Memory B cell (primary cell): ENCODE results near the gene ARL1.
"Not testable (repeated sequence)": the region's sequence is repeated elsewhere in the genome, so short reads cannot be mapped to it uniquely, and the experiment has no call there.

ENCODE experiments used
- ATAC-seq: fragments of 150-1000 bp; cut with Tn5 transposase; 2 replicates; pipeline ENCODE4 v1.10.0; 2021; ENCODE audit warnings: low read depth, mild to moderate bottlenecking, moderate library complexity
- DNase-seq, 2 donors: peaks; one replicate each; pipeline ENCODE4 v3.0.0; 2022; ENCODE audit warnings: low spot score in 2 of 2
- H3K27ac Mint-ChIP-seq: one replicate; pipeline ENCODE4 v1.8.0; 2022; ENCODE audit warnings: mild to moderate bottlenecking, moderate library complexity, mixed read lengths
- H3K27me3 Mint-ChIP-seq: one replicate; pipeline ENCODE4 v1.8.0; 2022; ENCODE audit warnings: mixed read lengths
- H3K36me3 Mint-ChIP-seq: one replicate; pipeline ENCODE4 v1.8.0; 2022; ENCODE audit warnings: mild to moderate bottlenecking, mixed read lengths
- H3K4me1 Mint-ChIP-seq: one replicate; pipeline ENCODE4 v1.8.0; 2022; ENCODE audit warnings: mixed read lengths
- H3K4me3 Mint-ChIP-seq: one replicate; pipeline ENCODE4 v1.8.0; 2022; ENCODE audit warnings: mild to moderate bottlenecking, moderate library complexity, mixed read lengths
- H3K9me3 Mint-ChIP-seq: one replicate; pipeline ENCODE4 v1.8.0; 2022; ENCODE audit warnings: mixed read lengths

The ARL1 gene

GRCh38 chr12:101407436-101408345, at the start of gene ARL1:
ARL1 (minus strand) TSS chr12:101407772; CDS start chr12:101407645, 127 bp downstream.
- Mint-ChIP-seq H3K27me3 (no peaks in the 10 kb centered on the region), H3K27ac (peak within 1 kb of the TSS; percentile 94), H3K4me1 (peaks cover 8% of the 10 kb centered on the region), H3K36me3 (no peaks in the 10 kb centered on the region), H3K9me3 (no peaks in the 10 kb centered on the region), H3K4me3 (peak within 1 kb of the TSS; percentile 98)
- DNase-seq (peak; percentile 77 to 78), ATAC-seq (peak; percentile 85)

DNA sequence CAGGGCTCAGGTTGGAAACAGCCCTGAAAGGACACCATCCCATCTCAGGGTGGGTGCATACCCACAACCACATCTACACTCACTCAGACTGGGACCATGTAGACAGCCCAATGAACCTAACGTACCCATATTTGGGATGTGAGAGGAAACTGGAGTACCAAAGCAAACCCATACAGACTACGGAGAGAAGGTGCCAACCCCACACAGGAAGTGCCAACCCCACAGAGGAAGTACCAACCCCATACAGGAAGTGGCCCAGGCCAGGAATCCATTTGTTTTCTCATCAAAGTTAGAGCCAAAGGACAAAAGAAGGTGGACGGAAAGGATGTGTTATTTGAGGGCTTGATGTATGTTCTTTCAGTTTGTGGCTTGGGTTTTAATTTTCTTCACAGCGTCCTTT, 48.1 kb upstream of the ARL1 start:
- H3K4me3 Mint-ChIP-seq, result no peak overlapping the region
- H3K27me3 Mint-ChIP-seq, result peaks cover 4% of the 10 kb centered on the region
- no peak overlapping the region for H3K27ac Mint-ChIP-seq
- ATAC-seq (no peak), DNase-seq (no peak)
- peaks cover 6% of the 10 kb centered on the region for H3K9me3 Mint-ChIP-seq
- peaks cover 7% of the 10 kb centered on the region for H3K4me1 Mint-ChIP-seq
- H3K36me3 Mint-ChIP-seq, result peaks cover 5% of the 10 kb centered on the region

DNA sequence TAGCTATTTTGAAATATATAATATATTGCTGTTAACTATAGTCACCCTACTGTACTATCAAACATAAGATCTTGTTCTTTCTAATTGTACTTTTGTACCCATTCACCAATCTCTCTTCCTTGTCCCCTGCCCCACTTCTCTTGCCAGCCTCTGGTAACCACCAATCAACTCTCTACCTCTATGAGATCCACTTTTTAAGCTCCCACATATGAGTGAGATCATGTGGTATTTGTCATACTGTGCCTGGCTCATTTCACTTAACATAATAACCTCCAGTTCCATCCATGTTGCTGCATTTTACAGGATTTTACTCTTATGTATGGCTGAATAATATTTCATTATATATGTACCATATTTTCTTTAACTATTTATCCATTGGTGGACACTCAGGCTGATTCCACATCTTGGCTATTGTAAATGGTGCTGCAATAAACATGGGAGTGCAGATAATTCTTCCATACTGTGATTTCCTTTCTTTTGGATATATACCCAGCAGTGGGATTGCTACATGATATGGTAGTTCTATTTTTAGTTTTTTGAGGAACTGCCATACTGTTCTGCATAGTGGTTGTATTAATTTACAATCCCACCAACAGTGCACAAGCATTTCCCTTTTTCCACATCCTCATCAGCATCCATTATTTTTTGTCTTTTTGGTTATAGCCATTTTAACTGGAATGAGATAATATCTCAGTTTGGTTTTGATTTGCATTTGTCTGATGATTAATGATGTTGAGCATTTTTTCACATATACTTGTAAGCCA, 34.1 kb upstream of the ARL1 start:
- ATAC-seq (no peak), DNase-seq (no peak)
- H3K4me3 Mint-ChIP-seq, result no peak overlapping the region
- H3K27me3 Mint-ChIP-seq, result no peaks in the 10 kb centered on the region
- no peaks in the 10 kb centered on the region for H3K9me3 Mint-ChIP-seq
- H3K36me3 Mint-ChIP-seq, result no peaks in the 10 kb centered on the region
- no peak overlapping the region for H3K27ac Mint-ChIP-seq
- H3K4me1 Mint-ChIP-seq, result no peaks in the 10 kb centered on the region

DNA sequence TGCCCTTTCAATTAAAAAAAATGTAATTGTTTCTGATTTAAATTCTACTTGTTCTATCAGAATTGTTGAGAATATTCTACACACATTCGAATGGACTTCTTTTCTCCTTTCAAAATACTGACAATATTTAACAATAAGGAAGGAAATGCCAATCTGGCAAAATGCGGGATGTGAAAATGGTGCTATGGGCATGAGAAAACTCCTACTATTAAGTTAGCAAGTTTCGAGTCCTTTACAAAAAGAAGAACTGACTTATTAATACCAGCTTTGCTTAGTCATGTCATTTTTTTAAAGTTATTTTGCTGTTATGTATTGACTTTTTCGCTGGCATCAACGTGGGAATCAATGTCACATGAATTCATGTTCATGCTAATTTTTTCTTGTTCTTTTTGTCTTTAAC, 31.7 kb upstream of the ARL1 start:
- DNase-seq (no peak), ATAC-seq (no peak)
- Mint-ChIP-seq H3K9me3 (no peaks in the 10 kb centered on the region), H3K4me3 (no peak overlapping the region), H3K36me3 (no peaks in the 10 kb centered on the region), H3K4me1 (no peaks in the 10 kb centered on the region), H3K27ac (no peak overlapping the region), H3K27me3 (no peaks in the 10 kb centered on the region)

DNA sequence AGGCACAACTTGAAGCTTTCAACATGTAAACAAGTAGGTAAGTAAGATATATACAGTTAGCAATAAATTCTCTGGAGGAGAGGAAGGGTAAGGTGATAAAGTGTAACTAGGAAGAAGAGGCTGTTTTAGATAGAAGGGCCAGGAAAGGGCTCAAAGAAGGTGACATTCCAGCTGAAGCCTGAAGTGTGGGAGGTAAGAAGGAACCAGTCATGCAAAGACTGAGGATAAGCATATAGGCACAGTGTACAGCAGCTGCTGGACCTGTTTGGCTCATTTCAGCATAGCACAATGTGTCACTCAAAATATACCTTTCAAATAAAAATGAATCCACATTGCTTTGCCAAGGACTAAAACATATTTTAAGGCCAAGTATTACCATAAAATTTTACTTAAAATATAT, 28.6 kb upstream of the ARL1 start:
- no peak for DNase-seq
- Mint-ChIP-seq H3K36me3 (no peaks in the 10 kb centered on the region), H3K9me3 (no peaks in the 10 kb centered on the region), H3K4me3 (no peak overlapping the region), H3K27ac (no peak overlapping the region), H3K4me1 (no peaks in the 10 kb centered on the region), H3K27me3 (no peaks in the 10 kb centered on the region)
- ATAC-seq, result no peak

- Mint-ChIP-seq H3K9me3 (no peaks in the 10 kb centered on the region), H3K4me1 (no peaks in the 10 kb centered on the region), H3K4me3 (no peak overlapping the region), H3K36me3 (no peaks in the 10 kb centered on the region), H3K27me3 (peaks cover 1% of the 10 kb centered on the region), H3K27ac (no peak overlapping the region)
- DNase-seq (no peak), ATAC-seq (no peak)
Observed at GRCh38 chr12:101430456-101430855, 22.9 kb upstream of the ARL1 start.

DNA sequence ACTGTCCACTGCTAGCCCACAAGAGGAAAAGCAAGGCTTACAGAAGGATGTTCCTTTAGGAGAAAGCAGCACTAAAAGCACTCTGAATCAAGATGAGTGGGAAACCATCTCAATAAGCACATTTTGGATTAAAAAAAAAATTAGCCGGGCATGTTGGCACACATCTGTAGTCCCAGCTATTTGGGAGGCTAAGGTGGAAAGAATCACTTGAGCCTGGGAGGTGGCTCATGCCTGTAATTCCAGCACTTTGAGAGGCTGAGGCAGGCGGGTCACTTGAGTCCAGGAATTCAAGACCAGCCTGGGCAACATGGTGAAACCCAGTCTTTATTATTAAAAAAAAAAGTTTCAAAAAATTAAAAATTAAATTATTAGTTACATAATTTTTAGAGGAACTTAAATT, 17.0 kb upstream of the ARL1 start:
- ATAC-seq (no peak), DNase-seq (no peak)
- no peak overlapping the region for H3K27ac Mint-ChIP-seq
- H3K27me3 Mint-ChIP-seq, result peaks cover 6% of the 10 kb centered on the region
- no peaks in the 10 kb centered on the region for H3K36me3 Mint-ChIP-seq
- H3K4me3 Mint-ChIP-seq, result no peak overlapping the region
- H3K4me1 Mint-ChIP-seq, result no peaks in the 10 kb centered on the region
- H3K9me3 Mint-ChIP-seq, result no peaks in the 10 kb centered on the region

GRCh38 chr12:101422066-101422465, 14.5 kb upstream of the ARL1 start:
- H3K27ac Mint-ChIP-seq, H3K36me3 Mint-ChIP-seq, ATAC-seq, H3K4me1 Mint-ChIP-seq, H3K4me3 Mint-ChIP-seq, H3K27me3 Mint-ChIP-seq, DNase-seq, H3K9me3 Mint-ChIP-seq: not testable (repeated sequence)

DNA sequence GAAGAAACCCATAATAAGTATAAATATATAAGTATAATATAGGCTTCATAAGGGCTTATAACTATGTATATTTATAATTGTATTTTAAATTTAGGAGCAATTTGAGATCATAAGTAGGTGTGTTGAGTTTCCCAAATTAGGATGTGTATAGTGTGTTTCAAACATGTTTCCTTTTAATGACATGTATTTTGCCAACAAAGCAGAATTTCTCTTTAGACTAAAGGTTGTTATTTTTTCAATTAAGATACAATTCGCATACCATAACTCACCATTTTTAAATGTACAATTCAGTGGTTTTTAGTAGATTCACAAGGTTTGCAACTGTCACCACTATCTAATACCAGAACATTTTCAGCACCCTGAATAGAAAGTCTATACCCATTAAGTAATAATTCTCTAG, 7.7 kb upstream of the ARL1 start:
- H3K27ac Mint-ChIP-seq, result no peak overlapping the region
- DNase-seq, result no peak
- H3K9me3 Mint-ChIP-seq, result no peaks in the 10 kb centered on the region
- no peaks in the 10 kb centered on the region for H3K4me1 Mint-ChIP-seq
- H3K27me3 Mint-ChIP-seq, result no peaks in the 10 kb centered on the region
- H3K4me3 Mint-ChIP-seq, result no peak overlapping the region
- no peaks in the 10 kb centered on the region for H3K36me3 Mint-ChIP-seq
- ATAC-seq, result no peak

GRCh38 chr12:101414533-101415119, 7.1 kb upstream of the ARL1 start:
- peak; percentile 39 for ATAC-seq
- Mint-ChIP-seq H3K4me1 (no peaks in the 10 kb centered on the region), H3K4me3 (no peak overlapping the region), H3K27me3 (no peaks in the 10 kb centered on the region), H3K27ac (no peak overlapping the region), H3K9me3 (no peaks in the 10 kb centered on the region), H3K36me3 (no peaks in the 10 kb centered on the region)
- DNase-seq, result peak in 1 of 2 donors; percentile 20

- not testable (repeated sequence) for H3K4me3 Mint-ChIP-seq, H3K4me1 Mint-ChIP-seq, H3K27ac Mint-ChIP-seq, H3K27me3 Mint-ChIP-seq, H3K9me3 Mint-ChIP-seq, ATAC-seq, H3K36me3 Mint-ChIP-seq, DNase-seq
Observed at GRCh38 chr12:101410169-101410568, 2.6 kb upstream of the ARL1 start.

- Mint-ChIP-seq H3K9me3 (no peaks in the 10 kb centered on the region), H3K27ac (peak overlapping the region; percentile 94), H3K27me3 (no peaks in the 10 kb centered on the region), H3K4me1 (peaks cover 8% of the 10 kb centered on the region), H3K36me3 (no peaks in the 10 kb centered on the region), H3K4me3 (peak overlapping the region; percentile 98)
- DNase-seq (peak in 1 of 2 donors; percentile 3), ATAC-seq (peak; percentile 16)
Observed at GRCh38 chr12:101407049-101407435, 530 bp downstream of the ARL1 start.

- H3K36me3 Mint-ChIP-seq, result peaks cover 38% of the 10 kb centered on the region
- not testable (repeated sequence) for H3K27me3 Mint-ChIP-seq, H3K4me3 Mint-ChIP-seq, H3K9me3 Mint-ChIP-seq, H3K4me1 Mint-ChIP-seq, H3K27ac Mint-ChIP-seq, DNase-seq, ATAC-seq
Observed at GRCh38 chr12:101391181-101391580, 16.4 kb downstream of the ARL1 start.

GRCh38 chr12:101379149-101379548, 28.4 kb downstream of the ARL1 start:
- Mint-ChIP-seq H3K27ac (no peak overlapping the region), H3K36me3 (peaks cover 38% of the 10 kb centered on the region)

More at GRCh38 chr12:101379149-101379548, 28.4 kb downstream of the ARL1 start:
- no peaks in the 10 kb centered on the region for H3K9me3 Mint-ChIP-seq
- H3K27me3 Mint-ChIP-seq, result no peaks in the 10 kb centered on the region
- ATAC-seq (no peak), DNase-seq (no peak)
- no peak overlapping the region for H3K4me3 Mint-ChIP-seq
- H3K4me1 Mint-ChIP-seq, result peaks cover 2% of the 10 kb centered on the region
